ENCODE results near the gene GRK4.

- TF ChIP-seq CTCF (conservative IDR thresholded peaks at IDR 0.05; ENCODE audit: low read length) (no peak), EZH2phosphoT487 (IDR thresholded peaks at IDR 0.05; ENCODE audit: borderline replicate concordance) (no peak)
Measured at GRCh38 chr4:3067473-3068001, 104.2 kb downstream of the GRK4 start.

Measured in Loucy (cell line).